GM21786 (cell line): Measurements from ENCODE around the gene PGP.

Experiments used
- ATAC-seq: cut with Tn5 transposase; IDR thresholded peaks from one replicate; pipeline ENCODE4 v1.9.1; 2021; ENCODE audit not compliant: unreplicated experiment

Gene PGP

GRCh38 chr16:2184346-2184745, 30.3 kb downstream of the PGP start:
- ATAC-seq: no peak

- ATAC-seq: no peak
These were observed 31.0 kb downstream of the PGP start for GRCh38 chr16:2183671-2184070.

DNA sequence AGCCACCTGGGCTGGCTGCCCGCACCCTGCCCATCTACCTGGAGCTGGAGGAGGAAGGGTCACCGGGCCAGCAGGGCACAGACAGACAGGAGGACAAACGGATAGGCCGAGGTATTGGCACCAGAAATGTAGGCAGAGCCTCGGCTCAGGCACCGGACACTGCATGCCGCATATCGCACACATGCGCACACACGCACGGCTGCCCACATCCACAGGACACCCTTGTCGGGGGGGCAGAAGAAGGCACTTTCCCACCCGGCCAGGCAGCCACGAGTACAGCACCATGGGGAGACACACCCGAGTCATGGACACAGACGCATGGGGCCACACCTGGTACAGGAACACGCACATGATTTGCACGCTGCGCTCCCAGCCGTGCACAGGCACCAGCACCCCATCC, 32.7 kb downstream of the PGP start:
- ATAC-seq: no peak

GRCh38 chr16:2180962-2181923, 33.4 kb downstream of the PGP start:
- ATAC-seq: no peak

DNA sequence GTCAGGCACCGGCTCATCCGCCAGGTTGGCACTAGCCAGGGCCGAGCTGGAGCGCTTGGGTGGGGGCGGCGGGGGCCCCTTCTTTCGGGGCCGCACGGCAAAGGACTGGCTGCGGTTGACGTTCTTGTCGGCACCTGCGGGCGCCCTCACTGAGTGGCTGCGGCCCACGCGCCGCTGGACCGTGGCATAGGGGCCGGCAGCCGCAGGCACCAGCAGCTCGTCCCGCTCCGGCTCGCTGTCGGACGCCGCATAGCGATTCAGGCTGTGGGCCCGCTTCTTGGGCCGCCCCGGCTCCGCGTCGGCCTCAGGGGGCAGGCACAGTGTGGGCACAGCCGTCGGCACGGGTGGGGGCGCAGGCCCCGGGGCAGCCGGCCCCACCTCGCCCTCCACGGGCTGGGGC, 34.2 kb downstream of the PGP start:
- ATAC-seq: no peak

- no peak for ATAC-seq
These were observed 35.1 kb downstream of the PGP start for GRCh38 chr16:2179576-2179975.

- ATAC-seq: no peak
These were observed 35.5 kb downstream of the PGP start for GRCh38 chr16:2179107-2179501.

DNA sequence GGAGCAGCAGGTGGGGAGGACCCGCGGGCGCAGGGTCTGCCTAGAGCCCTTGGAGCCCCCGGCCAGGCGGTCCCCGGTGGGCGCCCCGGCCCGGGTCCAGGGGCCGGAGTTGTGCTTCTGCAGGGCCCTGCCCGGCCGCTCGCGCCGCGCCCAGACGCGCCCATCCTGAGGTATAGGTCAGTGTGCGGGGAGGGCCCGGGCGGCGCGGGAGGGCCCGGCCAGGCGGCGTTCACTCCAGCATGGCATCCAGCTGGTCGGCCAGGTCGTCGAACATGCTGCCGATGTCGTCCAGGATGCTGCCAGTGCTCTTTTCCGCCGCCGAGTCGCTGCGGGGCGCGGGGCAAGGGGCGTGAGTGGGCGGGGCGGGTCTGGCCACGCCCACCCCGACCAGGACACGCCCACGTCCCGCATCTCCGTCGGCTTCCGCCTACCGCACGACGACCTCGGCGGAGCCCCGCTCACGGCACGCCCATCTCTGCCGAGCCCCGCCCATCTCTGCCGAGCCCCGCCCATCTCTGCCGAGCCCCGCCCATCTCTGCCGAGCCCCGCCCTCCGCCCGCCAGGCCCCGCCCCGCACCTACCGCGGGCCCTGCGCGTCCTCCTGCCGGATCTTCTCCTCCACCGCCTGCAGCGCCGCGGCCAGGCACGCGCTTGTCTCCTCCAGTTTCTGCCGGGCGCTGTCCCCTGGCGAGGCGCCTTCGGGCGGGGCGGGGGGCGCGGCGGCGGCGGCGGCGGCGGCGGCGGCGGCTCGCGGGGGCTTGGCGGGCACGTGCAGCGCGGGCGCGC, 36.1 kb downstream of the PGP start:
- ATAC-seq: no peak

DNA sequence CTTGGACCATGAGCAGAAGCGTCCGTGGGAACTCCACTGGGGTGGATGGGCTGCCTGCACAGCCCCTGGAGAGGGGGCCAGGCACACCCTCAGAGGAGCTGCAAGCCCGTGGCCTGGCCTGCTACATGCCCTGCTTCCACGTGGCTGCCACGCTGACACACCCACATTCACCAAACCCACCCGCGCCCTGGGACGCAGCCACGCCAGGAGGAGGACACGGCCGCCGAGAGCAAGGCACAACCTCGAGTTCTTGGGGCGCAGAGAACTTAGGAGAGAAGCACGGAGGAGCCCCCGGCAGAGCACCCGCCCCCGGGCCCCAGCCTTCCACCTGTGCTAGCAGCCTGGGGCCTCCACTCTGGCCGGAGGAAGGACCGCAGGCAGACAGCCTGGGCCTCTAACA, 37.1 kb downstream of the PGP start:
- ATAC-seq: no peak

DNA sequence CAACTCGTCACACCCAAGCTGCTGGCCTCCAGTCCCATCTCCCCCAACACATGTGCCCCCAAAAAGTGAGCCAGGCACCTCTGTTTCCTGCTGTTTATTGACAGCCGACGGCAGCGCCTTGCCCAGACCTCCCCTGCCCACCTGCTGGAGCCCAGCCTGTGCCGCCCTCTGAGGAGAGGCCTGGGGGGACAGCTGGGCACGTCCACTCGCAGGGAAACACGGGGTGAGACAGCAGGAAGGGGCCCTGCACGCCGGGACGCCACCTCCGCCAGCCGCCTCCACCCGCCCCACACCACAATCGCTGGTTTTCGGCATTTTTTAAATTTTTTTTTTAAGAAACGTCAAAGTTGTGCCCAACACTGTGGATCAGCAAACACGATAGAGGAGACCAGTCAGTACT, 37.5 kb downstream of the PGP start:
- ATAC-seq: no peak

DNA sequence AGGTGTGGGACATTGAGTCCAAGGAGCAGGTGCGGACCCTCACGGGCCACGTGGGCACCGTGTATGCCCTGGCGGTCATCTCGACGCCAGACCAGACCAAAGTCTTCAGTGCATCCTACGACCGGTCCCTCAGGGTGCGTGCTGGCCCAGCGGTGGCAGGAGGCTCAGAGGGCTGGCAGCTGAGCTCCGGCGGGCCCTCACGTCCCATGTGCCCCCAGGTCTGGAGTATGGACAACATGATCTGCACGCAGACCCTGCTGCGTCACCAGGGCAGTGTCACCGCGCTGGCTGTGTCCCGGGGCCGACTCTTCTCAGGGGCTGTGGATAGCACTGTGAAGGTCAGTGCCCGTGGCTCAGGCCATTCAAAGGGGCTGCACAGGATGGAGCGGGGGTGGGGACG, 38.6 kb downstream of the PGP start:
- no peak for ATAC-seq

DNA sequence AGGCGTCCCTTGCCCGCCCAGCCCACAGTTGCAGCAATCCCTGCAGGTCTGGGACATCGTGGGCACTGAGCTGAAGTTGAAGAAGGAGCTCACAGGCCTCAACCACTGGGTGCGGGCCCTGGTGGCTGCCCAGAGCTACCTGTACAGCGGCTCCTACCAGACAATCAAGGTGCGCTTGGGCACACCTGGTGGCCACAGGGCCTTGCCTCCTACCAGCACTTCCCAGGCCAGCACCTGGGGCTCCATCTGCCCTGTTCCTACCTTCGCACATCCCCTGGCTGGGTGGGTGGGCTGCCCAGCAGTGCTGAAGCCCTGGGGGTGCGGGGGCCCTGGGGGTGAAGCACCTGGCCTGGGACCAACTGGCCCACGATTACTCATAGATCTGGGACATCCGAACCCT, 39.2 kb downstream of the PGP start:
- ATAC-seq: no peak

- no peak for ATAC-seq
These were observed 40.1 kb downstream of the PGP start for GRCh38 chr16:2174396-2175131.

DNA sequence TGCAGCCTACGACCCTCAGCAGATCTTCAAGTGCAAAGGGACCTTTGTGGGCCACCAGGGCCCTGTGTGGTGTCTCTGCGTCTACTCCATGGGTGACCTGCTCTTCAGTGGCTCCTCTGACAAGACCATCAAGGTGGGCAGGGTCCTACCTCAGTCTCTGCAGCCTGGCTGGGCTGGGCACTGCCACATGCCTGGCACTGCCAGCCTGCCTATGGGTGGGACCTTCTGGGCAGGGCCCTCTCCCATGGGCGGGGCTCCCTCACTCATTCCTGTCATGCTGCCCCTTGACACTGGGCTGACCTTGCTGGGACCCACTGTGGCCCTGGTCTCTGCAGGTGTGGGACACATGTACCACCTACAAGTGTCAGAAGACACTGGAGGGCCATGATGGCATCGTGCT, 40.7 kb downstream of the PGP start:
- no peak for ATAC-seq

GRCh38 chr16:2173366-2173765, 41.3 kb downstream of the PGP start:
- ATAC-seq: no peak

DNA sequence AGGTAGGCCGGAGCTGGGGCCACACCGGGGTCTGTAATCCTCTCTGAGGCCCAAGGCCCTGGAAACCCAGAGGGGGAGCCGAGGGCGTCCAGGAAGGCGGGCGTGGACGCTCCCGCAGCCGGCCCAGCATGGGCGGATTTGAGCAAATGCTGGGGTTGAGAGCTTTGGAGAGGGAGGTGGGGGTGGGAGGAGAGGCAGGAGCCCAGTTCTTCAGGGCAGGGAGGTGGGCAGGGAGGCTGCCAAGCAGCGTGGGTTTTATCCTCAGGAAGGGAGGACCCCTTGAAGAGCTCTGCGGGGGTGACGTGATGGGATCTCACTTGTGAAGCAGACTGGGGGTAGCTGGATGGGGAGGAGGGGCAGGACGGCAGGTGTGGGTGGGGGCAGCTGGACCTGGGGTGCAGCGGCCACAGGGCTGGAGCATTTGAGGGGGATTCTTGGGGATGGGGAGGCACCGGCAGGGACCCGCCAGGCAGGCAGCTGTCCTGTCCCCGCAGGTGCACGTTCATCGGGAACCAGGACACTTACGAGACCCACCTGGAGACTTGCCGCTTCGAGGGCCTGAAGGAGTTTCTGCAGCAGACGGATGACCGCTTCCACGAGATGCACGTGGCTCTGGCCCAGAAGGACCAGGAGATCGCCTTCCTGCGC, 41.8 kb downstream of the PGP start:
- no peak for ATAC-seq

DNA sequence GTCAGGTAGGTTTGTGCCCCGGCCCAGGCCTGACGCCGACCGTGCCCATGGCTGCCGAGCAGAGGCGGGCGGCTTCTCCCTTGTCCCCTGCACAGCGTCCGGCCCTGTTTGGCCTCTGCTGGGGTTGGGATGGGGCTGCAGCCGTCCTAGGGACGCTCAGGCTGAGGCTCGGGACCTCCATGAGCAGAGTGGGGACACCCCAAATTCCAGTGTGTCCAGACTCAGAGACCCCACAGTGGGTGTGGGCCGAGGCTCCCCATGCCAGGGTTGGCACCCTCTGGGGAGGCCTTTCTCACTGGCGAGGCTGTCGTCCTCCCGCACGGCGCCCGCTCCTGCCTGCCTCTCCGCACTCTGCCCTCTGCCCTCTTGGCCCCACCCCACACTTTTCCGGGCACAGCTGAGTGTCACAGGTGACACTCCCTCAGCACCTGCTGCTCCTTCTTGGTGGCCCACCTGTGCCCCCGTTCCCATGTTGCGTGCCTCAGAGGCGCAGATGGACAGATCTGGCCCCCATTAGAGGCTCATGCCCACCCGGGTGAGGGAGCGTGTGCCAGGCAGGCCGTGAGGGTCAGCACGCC, 43.0 kb downstream of the PGP start:
- no peak for ATAC-seq

DNA sequence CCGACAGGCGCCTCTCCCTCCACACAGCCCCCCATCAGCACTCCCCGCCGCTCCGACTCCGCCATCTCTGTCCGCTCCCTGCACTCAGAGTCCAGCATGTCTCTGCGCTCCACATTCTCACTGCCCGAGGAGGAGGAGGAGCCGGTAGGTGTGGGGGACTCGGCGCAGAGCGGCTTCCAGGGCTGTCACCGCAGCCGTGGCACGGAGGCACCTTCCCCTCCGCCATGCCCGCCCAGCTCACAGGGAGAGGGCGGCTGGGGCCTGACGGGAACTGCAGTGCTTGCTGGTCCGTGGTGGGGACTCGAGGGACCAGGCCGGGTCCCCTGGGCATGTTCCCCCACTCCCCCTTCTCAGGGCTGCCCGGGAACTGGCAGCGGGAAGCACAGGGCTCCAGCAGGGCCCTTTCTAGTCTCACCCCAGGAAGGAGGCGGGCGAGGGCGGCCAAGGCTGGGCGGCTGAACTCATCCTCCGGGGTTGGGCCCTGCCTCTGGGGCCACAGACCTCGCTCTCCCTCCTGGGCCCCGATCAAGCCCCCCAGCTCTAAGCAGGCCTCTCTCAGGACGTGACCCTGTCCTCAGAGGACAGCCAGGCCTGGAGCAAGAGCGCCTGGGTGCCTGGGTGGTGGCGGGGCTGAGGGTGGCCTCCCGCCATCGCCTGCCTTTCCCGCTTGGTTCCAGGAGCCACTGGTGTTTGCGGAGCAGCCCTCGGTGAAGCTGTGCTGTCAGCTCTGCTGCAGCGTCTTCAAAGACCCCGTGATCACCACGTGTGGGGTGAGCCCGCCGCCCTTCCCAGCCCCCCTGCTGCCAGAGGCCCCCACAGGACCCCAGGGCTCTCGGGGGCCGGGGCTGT, 43.8 kb downstream of the PGP start:
- no peak for ATAC-seq

GRCh38 chr16:2170080-2170479, 44.6 kb downstream of the PGP start:
- no peak for ATAC-seq
